Mucosa of descending colon (tissue), 3 donors: ENCODE measurements around the gene CGA. TPM values are rescaled to one million over a fixed set of nuclear protein-coding genes. Genes with fewer than 3 reads are reported as not detected.
A peak's percentile ranks its signal among the peaks of the same experiment; 100 is the strongest.

Source experiments
- ATAC-seq: fragments of 200-7000 bp; cut with Tn5 transposase; one replicate; pipeline ENCODE4 v1.9.1; 2020; ENCODE audit warnings: mild to moderate bottlenecking, moderate library complexity
- DNase-seq, 3 donors: peaks; one replicate each; pipeline ENCODE4 v3.0.0-alpha.2; 2020
- H3K36me3 ChIP-seq: fragments of 200-600 bp; one replicate; pipeline ENCODE4 v1.8.0; 2021; ENCODE audit warnings: low read depth, mild to moderate bottlenecking
- H3K4me1 ChIP-seq: fragments of 200-600 bp; one replicate; pipeline ENCODE4 v1.8.0; 2021; ENCODE audit warnings: low read depth, mild to moderate bottlenecking
- H3K4me3 ChIP-seq: fragments of 200-600 bp; one replicate; pipeline ENCODE4 v1.8.0; 2021; ENCODE audit warnings: mild to moderate bottlenecking
- H3K9me3 ChIP-seq: fragments of 200-600 bp; one replicate; pipeline ENCODE4 v1.8.0; 2021; ENCODE audit warnings: mild to moderate bottlenecking
- intact Hi-C, 2 donors: fragments of 100-400 bp; cut with DNase I in 1 of 2; cut with micrococcal nuclease in 1 of 2; formaldehyde crosslinking; loops; one replicate each; pipeline versions ENCODE4 v1.11.0 to v1.11.1; 2022; cut with DNase I, micrococcal nuclease
- total RNA-seq, 3 donors: library from RNA; stranded (reverse); fragmentation: NEBNext Ultra II Directional in 2 of 3; extraction: Animal tissue kit (Norgen Biotek cat#: 25700) in 2 of 3; gene quantifications; one replicate each; pipeline versions ENCODE4 v1.2.1 to v1.2.4, GENCODE V29; 2021 to 2023
- TF ChIP-seq, protein P1 (sequence below): fragments of 200-600 bp; IDR thresholded peaks from one replicate; pipeline ENCODE4 v1.8.0; 2022; ENCODE audit warnings: antibody characterized with exemption, mild to moderate bottlenecking
- donor health status: DM: no; HTN: no; CAD: no; lungs with moderate emphysema.
- donor health status: DM: no; HTN: no; CAD: no.
- donor health status: DM: no; HTN: yes; CAD: no.

Gene CGA
- total RNA-seq, 3 donors from 2014 or later = not detected

DNA sequence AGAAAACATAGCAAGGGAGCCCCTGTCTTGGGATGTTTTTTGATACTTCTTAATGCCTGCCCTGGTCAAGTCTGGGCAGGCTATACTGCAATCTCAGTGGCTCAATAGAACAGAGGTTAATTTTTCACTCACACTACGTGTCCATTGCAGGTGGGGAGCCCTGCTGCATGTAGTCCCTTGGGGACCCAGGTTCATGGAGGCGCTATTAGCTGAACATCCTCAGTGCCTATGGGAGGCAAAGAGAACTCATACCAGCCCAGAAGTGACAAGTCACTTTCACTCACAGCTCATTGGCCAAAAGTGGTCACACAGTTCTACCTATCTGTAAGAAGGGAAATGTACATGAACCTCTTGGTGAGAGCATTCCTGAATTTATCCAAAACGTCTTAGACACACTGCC is 23.2 kb downstream of the CGA start:
- ATAC-seq = no peak
- DNase-seq = no peak

DNA sequence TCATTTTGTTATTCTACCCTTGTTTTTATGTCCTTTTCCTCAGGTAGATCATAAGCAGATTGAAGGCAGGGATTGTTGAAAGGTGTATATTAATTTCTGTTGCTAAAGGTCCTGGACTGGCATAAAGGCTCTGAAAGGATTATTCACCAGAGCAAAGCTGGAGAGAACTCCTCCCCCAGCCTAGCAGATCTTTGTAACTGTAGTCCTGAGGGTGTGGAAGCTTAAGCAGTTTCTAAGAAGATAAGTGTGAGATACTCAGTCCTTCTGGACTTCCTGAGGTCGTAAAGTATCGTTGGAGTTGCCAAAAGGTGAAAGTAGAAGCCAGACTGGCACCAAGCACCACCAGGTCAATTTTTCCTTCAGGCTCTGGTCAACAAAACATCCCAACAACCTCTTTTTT is 24.2 kb downstream of the CGA start:
- peaks cover 18% of the 10 kb centered on the region for H3K4me1 ChIP-seq
- H3K9me3 ChIP-seq = no peaks in the 10 kb centered on the region
- H3K4me3 ChIP-seq = no peak overlapping the region
- ATAC-seq (peak; percentile 65), DNase-seq (peak in 1 of 3 donors; percentile 52)
- H3K36me3 ChIP-seq = no peaks in the 10 kb centered on the region
- TF ChIP-seq, protein P1, sequence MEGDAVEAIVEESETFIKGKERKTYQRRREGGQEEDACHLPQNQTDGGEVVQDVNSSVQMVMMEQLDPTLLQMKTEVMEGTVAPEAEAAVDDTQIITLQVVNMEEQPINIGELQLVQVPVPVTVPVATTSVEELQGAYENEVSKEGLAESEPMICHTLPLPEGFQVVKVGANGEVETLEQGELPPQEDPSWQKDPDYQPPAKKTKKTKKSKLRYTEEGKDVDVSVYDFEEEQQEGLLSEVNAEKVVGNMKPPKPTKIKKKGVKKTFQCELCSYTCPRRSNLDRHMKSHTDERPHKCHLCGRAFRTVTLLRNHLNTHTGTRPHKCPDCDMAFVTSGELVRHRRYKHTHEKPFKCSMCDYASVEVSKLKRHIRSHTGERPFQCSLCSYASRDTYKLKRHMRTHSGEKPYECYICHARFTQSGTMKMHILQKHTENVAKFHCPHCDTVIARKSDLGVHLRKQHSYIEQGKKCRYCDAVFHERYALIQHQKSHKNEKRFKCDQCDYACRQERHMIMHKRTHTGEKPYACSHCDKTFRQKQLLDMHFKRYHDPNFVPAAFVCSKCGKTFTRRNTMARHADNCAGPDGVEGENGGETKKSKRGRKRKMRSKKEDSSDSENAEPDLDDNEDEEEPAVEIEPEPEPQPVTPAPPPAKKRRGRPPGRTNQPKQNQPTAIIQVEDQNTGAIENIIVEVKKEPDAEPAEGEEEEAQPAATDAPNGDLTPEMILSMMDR = no peak
- intact Hi-C loops = no loop called here

More for the DNA sequence above, 23.2 kb downstream of the CGA start:
- Histone ChIP-seq H3K4me3 (no peak overlapping the region), H3K4me1 (peaks cover 18% of the 10 kb centered on the region), H3K9me3 (no peaks in the 10 kb centered on the region), H3K36me3 (no peaks in the 10 kb centered on the region)
- intact Hi-C loops = no loop called here
- TF ChIP-seq, protein P1 = no peak

DNA sequence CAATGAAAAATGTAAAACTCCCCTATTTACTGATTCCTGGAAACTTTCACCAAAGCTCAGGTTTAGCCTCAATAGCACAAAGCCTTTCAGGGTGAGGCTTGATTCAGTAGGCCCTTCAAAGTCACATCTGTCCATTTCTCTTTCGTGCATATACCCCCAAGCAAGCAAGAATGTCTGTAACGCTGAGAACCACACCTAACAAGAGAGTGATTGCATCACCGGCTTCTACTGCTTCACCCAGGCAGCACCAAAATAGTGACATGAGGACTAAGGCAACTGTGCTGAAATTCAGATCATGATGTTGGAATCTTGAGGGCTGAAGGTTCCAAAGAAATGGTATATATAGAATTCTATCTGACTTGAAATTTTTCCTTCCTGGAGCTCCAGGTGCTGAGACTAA is 26.1 kb downstream of the CGA start:
- H3K4me3 ChIP-seq = no peak overlapping the region
- TF ChIP-seq, protein P1 = no peak
- H3K36me3 ChIP-seq = no peaks in the 10 kb centered on the region
- DNase-seq = no peak
- peaks cover 11% of the 10 kb centered on the region for H3K4me1 ChIP-seq
- ATAC-seq = no peak
- H3K9me3 ChIP-seq = no peaks in the 10 kb centered on the region
- intact Hi-C loops = no loop called here

DNA sequence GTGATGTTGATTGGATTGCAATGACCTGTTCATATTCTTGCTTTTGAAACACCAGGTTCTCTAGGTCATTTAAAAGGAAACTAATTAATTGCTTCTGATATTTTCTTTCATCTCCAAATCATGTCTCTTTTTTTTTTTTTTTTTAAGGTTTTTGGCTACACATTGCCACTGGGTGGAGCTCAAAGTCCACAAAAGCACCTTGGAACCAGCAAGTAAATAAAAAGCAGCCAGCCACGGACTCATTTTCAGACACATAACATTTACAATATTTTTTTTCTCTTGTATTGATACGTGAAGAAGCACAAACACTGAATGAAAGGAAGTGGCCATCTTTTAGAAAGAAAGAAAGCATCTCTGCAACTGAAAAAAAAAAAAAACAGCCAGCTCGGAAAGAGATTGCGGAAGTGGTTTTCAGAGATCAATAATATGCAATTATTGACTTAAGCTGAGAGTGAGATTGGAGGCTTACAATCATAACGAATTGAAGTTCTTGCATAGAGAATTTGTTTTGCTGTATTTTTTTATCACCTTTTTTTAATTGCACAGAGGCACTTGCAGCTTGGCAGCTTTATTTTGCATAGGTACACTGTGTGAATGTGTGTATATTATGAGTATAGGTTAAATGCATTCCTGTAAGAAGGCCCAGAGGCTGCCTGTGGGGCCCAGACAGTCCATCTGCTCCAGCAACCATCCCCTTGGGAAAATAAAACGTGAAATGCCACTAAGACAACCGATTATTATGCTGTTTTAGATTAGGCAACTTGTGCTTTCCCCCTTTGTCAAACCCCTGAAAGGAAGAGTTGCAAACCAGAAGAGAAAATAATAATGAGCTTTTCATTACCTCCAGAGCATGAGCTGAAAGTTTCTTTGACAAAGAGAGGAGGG is 28.2 kb downstream of the CGA start:
- no peaks in the 10 kb centered on the region for H3K36me3 ChIP-seq
- ATAC-seq (peak; percentile 66), DNase-seq (peak in 1 of 3 donors; percentile 68)
- intact Hi-C loops = no loop called here
- peaks cover 10% of the 10 kb centered on the region for H3K4me1 ChIP-seq
- no peak overlapping the region for H3K4me3 ChIP-seq
- TF ChIP-seq, protein P1 = no peak
- no peaks in the 10 kb centered on the region for H3K9me3 ChIP-seq

DNA sequence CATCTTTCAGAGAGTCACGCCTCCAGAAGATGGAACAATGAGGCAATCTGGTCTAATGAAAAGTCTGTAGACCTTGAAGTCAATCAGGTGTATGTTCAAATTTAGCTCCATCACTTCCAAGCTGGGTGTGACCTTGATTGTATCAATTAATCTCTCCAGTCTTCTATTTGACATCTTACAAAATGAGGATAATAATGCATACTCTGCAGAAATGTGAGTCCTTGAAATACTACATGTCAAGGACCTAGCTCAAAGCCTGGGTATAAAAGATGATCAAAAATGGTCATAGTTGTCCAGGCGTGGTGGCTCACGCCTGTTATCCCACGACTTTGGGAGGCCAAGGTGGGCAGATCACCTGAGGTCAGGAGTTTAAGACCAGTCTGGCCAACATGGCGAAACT is 29.8 kb downstream of the CGA start:
- DNase-seq (no peak), ATAC-seq (no peak)
- intact Hi-C loops = no loop called here
- H3K9me3 ChIP-seq = no peaks in the 10 kb centered on the region
- no peak overlapping the region for H3K4me3 ChIP-seq
- no peaks in the 10 kb centered on the region for H3K36me3 ChIP-seq
- H3K4me1 ChIP-seq = peaks cover under 1% of the 10 kb centered on the region
- TF ChIP-seq, protein P1 = no peak
